ENCODE data around the gene CAPSL. TPM values are rescaled to one million over a fixed set of nuclear protein-coding genes. Genes with fewer than 3 reads are reported as not detected.

Gene CAPSL
- total RNA-seq, 6 experiments from 2014 or later = 0.19 to 0.52 (median 0.35) TPM; not detected in 1

DNA sequence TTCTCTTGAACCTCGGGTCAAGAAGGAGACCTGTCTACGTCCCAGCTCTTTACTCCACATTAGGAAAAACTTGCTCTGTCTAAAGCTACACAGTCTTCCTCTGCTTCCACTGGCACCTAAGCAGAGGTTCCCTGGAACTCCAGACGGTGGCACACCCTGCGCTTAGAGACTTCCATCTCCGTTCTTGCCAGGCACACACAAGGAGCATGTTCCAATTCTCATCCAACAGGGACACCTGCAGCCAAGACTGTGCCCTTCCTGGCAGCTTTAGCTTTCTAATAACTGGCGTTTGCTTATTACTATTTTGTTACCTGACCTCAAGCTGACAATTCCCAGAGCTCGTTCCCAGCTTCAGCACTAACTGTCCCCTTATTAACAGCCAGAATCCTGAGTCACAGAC is 16.0 kb downstream of the CAPSL start:
- H3K36me3 Mint-ChIP-seq (ENCODE audit: low read depth) = peaks cover 8% of the 10 kb centered on the region
- peaks cover 65% of the 10 kb centered on the region for H3K4me1 Mint-ChIP-seq (ENCODE audit: low read depth)
- DNase-seq = no peak
- H3K9me3 Mint-ChIP-seq = peaks cover 6% of the 10 kb centered on the region
- no peak overlapping the region for H3K27ac Mint-ChIP-seq
- no peak overlapping the region for H3K4me3 Mint-ChIP-seq
- peaks cover 2% of the 10 kb centered on the region for H3K27me3 Mint-ChIP-seq (ENCODE audit: insufficient read depth)
- TF ChIP-seq, protein P1, sequence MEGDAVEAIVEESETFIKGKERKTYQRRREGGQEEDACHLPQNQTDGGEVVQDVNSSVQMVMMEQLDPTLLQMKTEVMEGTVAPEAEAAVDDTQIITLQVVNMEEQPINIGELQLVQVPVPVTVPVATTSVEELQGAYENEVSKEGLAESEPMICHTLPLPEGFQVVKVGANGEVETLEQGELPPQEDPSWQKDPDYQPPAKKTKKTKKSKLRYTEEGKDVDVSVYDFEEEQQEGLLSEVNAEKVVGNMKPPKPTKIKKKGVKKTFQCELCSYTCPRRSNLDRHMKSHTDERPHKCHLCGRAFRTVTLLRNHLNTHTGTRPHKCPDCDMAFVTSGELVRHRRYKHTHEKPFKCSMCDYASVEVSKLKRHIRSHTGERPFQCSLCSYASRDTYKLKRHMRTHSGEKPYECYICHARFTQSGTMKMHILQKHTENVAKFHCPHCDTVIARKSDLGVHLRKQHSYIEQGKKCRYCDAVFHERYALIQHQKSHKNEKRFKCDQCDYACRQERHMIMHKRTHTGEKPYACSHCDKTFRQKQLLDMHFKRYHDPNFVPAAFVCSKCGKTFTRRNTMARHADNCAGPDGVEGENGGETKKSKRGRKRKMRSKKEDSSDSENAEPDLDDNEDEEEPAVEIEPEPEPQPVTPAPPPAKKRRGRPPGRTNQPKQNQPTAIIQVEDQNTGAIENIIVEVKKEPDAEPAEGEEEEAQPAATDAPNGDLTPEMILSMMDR (IDR thresholded peaks at IDR 0.05) = no peak

DNA sequence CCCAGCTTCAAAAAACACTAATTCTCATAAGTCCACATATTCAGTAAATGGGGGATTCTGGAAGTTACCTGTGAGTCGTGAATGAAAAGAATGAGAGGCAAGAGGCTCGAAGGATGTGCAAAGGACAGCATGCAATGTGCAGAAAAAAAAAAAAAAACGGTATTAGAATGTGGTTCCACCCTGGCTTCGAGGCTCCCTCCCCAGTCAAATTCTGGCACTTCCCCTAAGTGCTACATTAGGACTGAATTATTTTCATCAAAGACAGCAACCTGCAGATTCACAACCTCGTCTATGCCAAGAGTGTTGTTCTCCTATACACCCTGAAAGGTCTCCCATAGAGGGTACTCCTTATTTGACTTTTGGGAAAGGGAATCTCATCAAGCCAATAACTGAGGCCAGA is 16.5 kb downstream of the CAPSL start:
- TF ChIP-seq, protein P1 (IDR thresholded peaks at IDR 0.05) = no peak
- H3K27me3 Mint-ChIP-seq (ENCODE audit: insufficient read depth) = peaks cover 2% of the 10 kb centered on the region
- no peak overlapping the region for H3K4me3 Mint-ChIP-seq

GRCh38 chr5:35920890-35921289 is 17.5 kb downstream of the CAPSL start:
- H3K27me3 Mint-ChIP-seq (ENCODE audit: insufficient read depth) = peaks cover 2% of the 10 kb centered on the region
- TF ChIP-seq, protein P1 (IDR thresholded peaks at IDR 0.05) = peak; percentile 14; the same call in 1 of the 2 replicates

More for the DNA sequence above, 16.5 kb downstream of the CAPSL start:
- no peak overlapping the region for H3K27ac Mint-ChIP-seq
- DNase-seq = no peak
- peaks cover 65% of the 10 kb centered on the region for H3K4me1 Mint-ChIP-seq (ENCODE audit: low read depth)
- peaks cover 8% of the 10 kb centered on the region for H3K36me3 Mint-ChIP-seq (ENCODE audit: low read depth)
- H3K9me3 Mint-ChIP-seq = peaks cover 7% of the 10 kb centered on the region

GRCh38 chr5:35919191-35919590 is 19.2 kb downstream of the CAPSL start:
- Mint-ChIP-seq H3K27ac (peak overlapping the region; percentile 30), H3K9me3 (peaks cover 15% of the 10 kb centered on the region)
- peak; percentile 80 for DNase-seq

More at GRCh38 chr5:35920890-35921289, 17.5 kb downstream of the CAPSL start:
- Mint-ChIP-seq H3K4me3 (no peak overlapping the region), H3K36me3 (ENCODE audit: low read depth) (peaks cover 8% of the 10 kb centered on the region), H3K27ac (no peak overlapping the region), H3K4me1 (ENCODE audit: low read depth) (peaks cover 56% of the 10 kb centered on the region), H3K9me3 (peaks cover 15% of the 10 kb centered on the region)
- DNase-seq = no peak

DNA sequence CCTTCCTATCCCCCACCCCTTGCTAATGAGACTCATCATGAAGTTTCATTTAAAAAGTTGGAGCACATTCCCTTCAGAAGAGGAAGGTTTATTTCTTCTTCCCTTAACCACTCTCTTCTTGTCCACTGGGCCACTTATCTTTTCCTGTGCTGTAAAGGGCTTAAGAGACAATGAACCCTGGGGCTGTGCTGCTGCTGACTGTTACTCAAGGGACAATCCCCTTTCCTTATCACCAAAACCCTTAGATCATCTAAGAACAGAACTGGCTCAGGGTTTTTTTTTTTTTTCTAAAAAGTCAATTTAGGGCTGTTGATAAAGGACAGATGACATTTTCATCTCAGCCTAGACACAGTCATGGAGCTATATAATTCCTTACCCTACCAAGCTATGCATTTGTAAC is 29.6 kb downstream of the CAPSL start:
- TF ChIP-seq, protein P1 (IDR thresholded peaks at IDR 0.05) = no peak
- peaks cover 21% of the 10 kb centered on the region for H3K36me3 Mint-ChIP-seq (ENCODE audit: low read depth)
- no peak overlapping the region for H3K4me3 Mint-ChIP-seq
- DNase-seq = no peak
- H3K4me1 Mint-ChIP-seq (ENCODE audit: low read depth) = peaks cover 10% of the 10 kb centered on the region
- peaks cover 30% of the 10 kb centered on the region; the same call in 1 of the 2 replicates for H3K9me3 Mint-ChIP-seq
- H3K27ac Mint-ChIP-seq = no peak overlapping the region
- no peaks in the 10 kb centered on the region for H3K27me3 Mint-ChIP-seq (ENCODE audit: insufficient read depth)

More at GRCh38 chr5:35919191-35919590, 19.2 kb downstream of the CAPSL start:
- peak overlapping the region; percentile 2; the same call in 1 of the 2 replicates for H3K4me3 Mint-ChIP-seq
- peaks cover 41% of the 10 kb centered on the region for H3K4me1 Mint-ChIP-seq (ENCODE audit: low read depth)
- H3K27me3 Mint-ChIP-seq (ENCODE audit: insufficient read depth) = no peaks in the 10 kb centered on the region
- H3K36me3 Mint-ChIP-seq (ENCODE audit: low read depth) = peaks cover 17% of the 10 kb centered on the region
- TF ChIP-seq, protein P1 (IDR thresholded peaks at IDR 0.05) = no peak
